Large intestine (tissue), 3 donors: ENCODE measurements around the gene CENPQ. TPM values are rescaled to one million over a fixed set of nuclear protein-coding genes. Genes with fewer than 3 reads are reported as not detected.

Experiments used
- DNase-seq, 2 donors: peaks; one replicate each; pipeline versions ENCODE4 v3.0.0 to v3.0.0-alpha.2; 2013
- H3K27ac ChIP-seq: one replicate; pipeline ENCODE4 v1.5.1; 2013; ENCODE audit warnings: low read length
- H3K27me3 ChIP-seq: 2 replicates; pipeline ENCODE4 v1.6.1; 2013; ENCODE audit warnings: low read length; ENCODE audit not compliant: control insufficient read depth, insufficient read depth
- H3K36me3 ChIP-seq: 2 replicates; pipeline ENCODE4 v1.6.1; 2013; ENCODE audit warnings: low read length; ENCODE audit not compliant: control insufficient read depth, insufficient read depth
- H3K4me1 ChIP-seq: one replicate; pipeline ENCODE4 v1.6.1; 2013; ENCODE audit warnings: low read length; ENCODE audit not compliant: control insufficient read depth, insufficient read depth
- H3K4me3 ChIP-seq: one replicate; pipeline ENCODE4 v1.5.1; 2013; ENCODE audit warnings: low read length
- H3K9me3 ChIP-seq: one replicate; pipeline ENCODE4 v1.6.1; 2013; ENCODE audit warnings: mild to moderate bottlenecking, low read depth, low read length, moderate library complexity; ENCODE audit not compliant: control insufficient read depth
- WGBS: methylation state at CpG from one replicate; pipeline ENCODE4 v1.1.5; 2013; ENCODE audit warnings: low lambda C conversion rate; ENCODE audit not compliant: insufficient coverage; 5-methylcytosine and 5-hydroxymethylcytosine counted together
- polyA plus RNA-seq: library from polyadenylated mRNA; unstranded; fragments of 120-200 nt; gene quantifications from one replicate; pipeline ENCODE4 v1.2.1, GENCODE V29; 2013

The CENPQ gene
- polyA plus RNA-seq, 1 donor, result 7.3 TPM

GRCh38 chr6:49499126-49499525, 36.0 kb downstream of the CENPQ start:
- Histone ChIP-seq H3K27me3 (no peaks in the 10 kb centered on the region), H3K27ac (no peak overlapping the region), H3K36me3 (no peaks in the 10 kb centered on the region), H3K4me1 (no peaks in the 10 kb centered on the region), H3K4me3 (no peak overlapping the region), H3K9me3 (no peaks in the 10 kb centered on the region)
- no CpG with 5 or more reads among the region's 1 CpG for WGBS
- no peak for DNase-seq

- Histone ChIP-seq H3K4me1 (no peaks in the 10 kb centered on the region), H3K4me3 (no peak within 1 kb of the TSS), H3K36me3 (no peaks in the 10 kb centered on the region), H3K27ac (no peak within 1 kb of the TSS), H3K9me3 (no peaks in the 10 kb centered on the region), H3K27me3 (no peaks in the 10 kb centered on the region)
- WGBS, result 83% methylated on average over 1 of the region's 2 CpGs
- no peak for DNase-seq
Measured at GRCh38 chr6:49499623-49500022, 36.5 kb downstream of the CENPQ start, which contains the start of gene GLYATL3. TSS of gene GLYATL3 (plus strand) at chr6:49499923. CDS start at chr6:49511991, 12,068 bp downstream.

- H3K27me3 ChIP-seq, result no peaks in the 10 kb centered on the region
- WGBS, result no CpG with 5 or more reads among the region's 5 CpGs
- H3K9me3 ChIP-seq, result no peaks in the 10 kb centered on the region
- no peaks in the 10 kb centered on the region for H3K36me3 ChIP-seq
- H3K4me1 ChIP-seq, result no peaks in the 10 kb centered on the region
- no peak for DNase-seq
- no peak overlapping the region for H3K27ac ChIP-seq
- H3K4me3 ChIP-seq, result no peak overlapping the region
Measured at GRCh38 chr6:49504666-49505065, 41.5 kb downstream of the CENPQ start.

- Histone ChIP-seq H3K4me3 (no peak overlapping the region), H3K4me1 (no peaks in the 10 kb centered on the region), H3K27ac (no peak overlapping the region), H3K9me3 (no peaks in the 10 kb centered on the region), H3K27me3 (no peaks in the 10 kb centered on the region), H3K36me3 (no peaks in the 10 kb centered on the region)
- DNase-seq, result peak in 1 of 2 donors; percentile 31
- whole genome bisulfite sequencing, result 60% methylated on average over 2 of the region's 5 CpGs
Measured at GRCh38 chr6:49506569-49507111, 43.5 kb downstream of the CENPQ start.

GRCh38 chr6:49509342-49509741, 46.2 kb downstream of the CENPQ start:
- H3K36me3 ChIP-seq, result no peaks in the 10 kb centered on the region
- H3K27me3 ChIP-seq, result no peaks in the 10 kb centered on the region
- no peaks in the 10 kb centered on the region for H3K9me3 ChIP-seq
- 92% methylated on average over 2 of the region's 3 CpGs for WGBS
- no peaks in the 10 kb centered on the region for H3K4me1 ChIP-seq
- no peak overlapping the region for H3K4me3 ChIP-seq
- DNase-seq, result no peak
- H3K27ac ChIP-seq, result no peak overlapping the region

- no peaks in the 10 kb centered on the region for H3K36me3 ChIP-seq
- H3K27ac ChIP-seq, result no peak overlapping the region
- no peaks in the 10 kb centered on the region for H3K27me3 ChIP-seq
- no peak overlapping the region for H3K4me3 ChIP-seq
- no peaks in the 10 kb centered on the region for H3K9me3 ChIP-seq
- no peaks in the 10 kb centered on the region for H3K4me1 ChIP-seq
- WGBS, result no CpG with 5 or more reads among the region's 2 CpGs
- DNase-seq, result no peak
Measured at GRCh38 chr6:49513153-49513989, 50.2 kb downstream of the CENPQ start.

GRCh38 chr6:49514571-49515484, 51.7 kb downstream of the CENPQ start:
- Histone ChIP-seq H3K27me3 (no peaks in the 10 kb centered on the region), H3K4me3 (no peak overlapping the region), H3K27ac (no peak overlapping the region), H3K36me3 (no peaks in the 10 kb centered on the region), H3K4me1 (no peaks in the 10 kb centered on the region), H3K9me3 (no peaks in the 10 kb centered on the region)
- no peak for DNase-seq
- WGBS, result 100% methylated on average over 2 of the region's 8 CpGs

GRCh38 chr6:49515485-49516146, 52.4 kb downstream of the CENPQ start:
- DNase-seq, result no peak
- H3K27ac ChIP-seq, result no peak overlapping the region
- no peaks in the 10 kb centered on the region for H3K36me3 ChIP-seq
- 100% methylated on average over 1 of the region's 10 CpGs for WGBS
- no peaks in the 10 kb centered on the region for H3K9me3 ChIP-seq
- no peak overlapping the region for H3K4me3 ChIP-seq
- no peaks in the 10 kb centered on the region for H3K4me1 ChIP-seq
- no peaks in the 10 kb centered on the region for H3K27me3 ChIP-seq

- Histone ChIP-seq H3K27ac (no peak overlapping the region), H3K9me3 (no peaks in the 10 kb centered on the region), H3K4me1 (no peaks in the 10 kb centered on the region), H3K27me3 (no peaks in the 10 kb centered on the region), H3K4me3 (no peak overlapping the region), H3K36me3 (no peaks in the 10 kb centered on the region)
- no peak for DNase-seq
- WGBS, result no CpG with 5 or more reads among the region's 4 CpGs
Measured at GRCh38 chr6:49516147-49516505, 53.0 kb downstream of the CENPQ start.

GRCh38 chr6:49517919-49518318, 54.7 kb downstream of the CENPQ start:
- no peak overlapping the region for H3K27ac ChIP-seq
- DNase-seq, result no peak
- H3K4me1 ChIP-seq, result no peaks in the 10 kb centered on the region
- H3K27me3 ChIP-seq, result no peaks in the 10 kb centered on the region
- H3K36me3 ChIP-seq, result no peaks in the 10 kb centered on the region
- H3K9me3 ChIP-seq, result no peaks in the 10 kb centered on the region
- WGBS, result no CpG with 5 or more reads among the region's 2 CpGs
- H3K4me3 ChIP-seq, result no peak overlapping the region
